ENCODE data around the gene DUSP3.

GRCh38 chr17:43722269-43722619, 56.5 kb downstream of the DUSP3 start:
- TF ChIP-seq POLR2A (IDR thresholded peaks at IDR 0.05) (no peak), CTCF (IDR thresholded peaks at IDR 0.05) (no peak), POLR2AphosphoS5 (IDR thresholded peaks at IDR 0.05) (no peak)
